Rectal smooth muscle tissue (tissue), 1 donor: ENCODE data around the gene CECR2.

ENCODE experiments used
- H3K27ac ChIP-seq: one replicate; pipeline ENCODE4 v1.7.0; 2013; ENCODE audit warnings: low read depth, low read length, inconsistent platforms
- H3K27me3 ChIP-seq: one replicate; pipeline ENCODE4 v1.7.0; 2013; ENCODE audit warnings: low read length; ENCODE audit not compliant: control insufficient read depth, insufficient read depth
- H3K36me3 ChIP-seq: one replicate; pipeline ENCODE4 v1.7.0; 2013; ENCODE audit warnings: low read length; ENCODE audit not compliant: control insufficient read depth, insufficient read depth
- H3K4me1 ChIP-seq: one replicate; pipeline ENCODE4 v1.7.0; 2013; ENCODE audit warnings: low read length; ENCODE audit not compliant: control insufficient read depth, insufficient read depth
- H3K4me3 ChIP-seq: one replicate; pipeline ENCODE4 v1.7.0; 2013; ENCODE audit warnings: low read length
- H3K9ac ChIP-seq: one replicate; pipeline ENCODE4 v1.7.0; 2013; ENCODE audit warnings: low read length

Gene CECR2

DNA sequence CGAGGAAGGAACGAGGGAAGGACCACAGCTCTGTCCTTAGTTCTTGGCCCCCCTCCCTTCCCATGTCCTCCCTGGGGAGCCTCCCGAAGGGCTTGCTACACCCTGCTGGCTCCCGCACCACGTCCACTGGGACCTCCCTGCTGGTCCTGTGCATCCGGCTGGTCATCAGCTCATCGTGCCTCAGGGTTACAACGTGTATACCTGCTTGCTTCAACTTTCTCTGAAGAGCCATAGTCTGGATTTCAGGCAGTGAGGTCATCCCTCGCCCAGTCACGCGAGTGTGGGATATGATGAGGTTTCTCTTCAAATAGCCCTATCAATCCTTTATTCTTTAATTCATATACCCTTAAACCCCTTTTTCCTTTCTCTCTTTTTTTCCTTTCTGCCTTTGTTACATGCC, 21.5 kb upstream of the CECR2 start:
- no peaks in the 10 kb centered on the region for H3K27me3 ChIP-seq
- H3K36me3 ChIP-seq, result no peaks in the 10 kb centered on the region
- H3K4me3 ChIP-seq, result no peak overlapping the region
- H3K27ac ChIP-seq, result no peak overlapping the region
- H3K9ac ChIP-seq, result no peak overlapping the region
- H3K4me1 ChIP-seq, result no peaks in the 10 kb centered on the region

GRCh38 chr22:17348464-17349103, 20.7 kb upstream of the CECR2 start:
- Histone ChIP-seq H3K27ac (no peak overlapping the region), H3K36me3 (no peaks in the 10 kb centered on the region), H3K4me3 (no peak overlapping the region), H3K4me1 (no peaks in the 10 kb centered on the region), H3K27me3 (no peaks in the 10 kb centered on the region), H3K9ac (no peak overlapping the region)

DNA sequence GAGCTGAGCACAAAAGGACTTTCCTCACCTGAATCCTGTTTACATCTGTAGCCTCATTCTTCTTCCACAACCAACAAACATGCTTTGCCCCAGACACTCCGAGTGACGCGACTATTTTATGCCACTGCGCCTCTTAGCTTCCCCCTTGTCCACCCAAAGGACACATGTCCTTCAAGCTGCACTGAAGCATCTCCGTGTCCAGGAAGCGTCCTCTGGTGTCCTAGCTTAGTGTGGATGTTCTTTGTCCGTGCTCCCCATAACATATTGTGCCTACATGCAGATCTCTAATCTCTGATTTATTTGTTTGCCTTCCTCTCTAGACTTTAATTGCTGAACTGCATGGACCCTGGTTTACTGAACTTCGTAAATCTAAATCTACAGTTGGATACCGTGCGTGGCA, 20.1 kb upstream of the CECR2 start:
- no peaks in the 10 kb centered on the region for H3K27me3 ChIP-seq
- no peaks in the 10 kb centered on the region for H3K4me1 ChIP-seq
- no peak overlapping the region for H3K9ac ChIP-seq
- H3K4me3 ChIP-seq, result no peak overlapping the region
- H3K36me3 ChIP-seq, result no peaks in the 10 kb centered on the region
- H3K27ac ChIP-seq, result no peak overlapping the region

DNA sequence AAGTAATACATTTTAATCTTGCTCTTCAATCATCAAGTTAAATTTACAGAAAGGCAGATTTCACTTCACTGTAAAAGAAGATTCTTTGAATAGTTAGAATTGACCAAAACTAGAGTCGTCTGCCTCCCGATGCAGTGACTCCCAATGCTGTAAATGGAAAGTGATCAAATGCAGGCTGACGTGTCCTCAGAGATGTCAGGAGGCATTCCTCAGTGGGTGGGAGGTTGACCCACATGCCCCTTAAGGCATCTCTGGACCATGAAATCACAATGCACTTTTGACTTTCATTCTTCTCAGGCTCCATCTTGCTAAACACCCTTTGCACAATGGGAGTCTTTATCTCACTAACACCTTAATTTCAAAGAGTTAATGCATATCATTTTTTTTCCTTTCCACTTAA, 19.0 kb upstream of the CECR2 start:
- no peak overlapping the region for H3K4me3 ChIP-seq
- no peaks in the 10 kb centered on the region for H3K36me3 ChIP-seq
- H3K4me1 ChIP-seq, result no peaks in the 10 kb centered on the region
- H3K9ac ChIP-seq, result no peak overlapping the region
- H3K27ac ChIP-seq, result no peak overlapping the region
- H3K27me3 ChIP-seq, result no peaks in the 10 kb centered on the region

GRCh38 chr22:17352798-17353197, 16.5 kb upstream of the CECR2 start:
- Histone ChIP-seq H3K27ac (no peak overlapping the region), H3K27me3 (no peaks in the 10 kb centered on the region), H3K9ac (no peak overlapping the region), H3K36me3 (no peaks in the 10 kb centered on the region), H3K4me3 (no peak overlapping the region), H3K4me1 (no peaks in the 10 kb centered on the region)

- H3K9ac ChIP-seq, result no peak overlapping the region
- no peaks in the 10 kb centered on the region for H3K27me3 ChIP-seq
- H3K27ac ChIP-seq, result no peak overlapping the region
- no peak overlapping the region for H3K4me3 ChIP-seq
- H3K4me1 ChIP-seq, result no peaks in the 10 kb centered on the region
- no peaks in the 10 kb centered on the region for H3K36me3 ChIP-seq
Observed at GRCh38 chr22:17357688-17358087, 11.6 kb upstream of the CECR2 start.

DNA sequence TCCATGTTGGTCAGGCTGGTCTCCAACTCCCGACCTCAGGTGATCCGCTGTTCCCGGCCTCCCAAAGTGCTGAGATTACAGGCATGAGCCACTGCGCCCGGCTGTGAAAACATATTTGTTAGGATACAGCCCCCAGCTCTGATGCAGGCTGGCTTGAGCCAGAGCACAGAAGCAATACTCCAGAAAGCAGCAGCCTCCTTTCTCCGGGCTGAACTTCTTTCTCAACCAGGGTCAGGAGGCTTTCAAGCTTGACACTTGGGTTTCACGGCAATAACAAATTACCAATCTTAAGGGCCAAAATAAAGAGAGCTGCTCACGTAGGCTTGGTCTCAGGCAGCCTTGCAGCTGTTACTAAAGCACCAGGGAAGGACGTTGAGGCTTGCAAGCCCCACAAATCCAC, 10.8 kb upstream of the CECR2 start:
- H3K4me1 ChIP-seq, result no peaks in the 10 kb centered on the region
- no peak overlapping the region for H3K9ac ChIP-seq
- no peak overlapping the region for H3K4me3 ChIP-seq
- H3K27ac ChIP-seq, result no peak overlapping the region
- no peaks in the 10 kb centered on the region for H3K36me3 ChIP-seq
- no peaks in the 10 kb centered on the region for H3K27me3 ChIP-seq

DNA sequence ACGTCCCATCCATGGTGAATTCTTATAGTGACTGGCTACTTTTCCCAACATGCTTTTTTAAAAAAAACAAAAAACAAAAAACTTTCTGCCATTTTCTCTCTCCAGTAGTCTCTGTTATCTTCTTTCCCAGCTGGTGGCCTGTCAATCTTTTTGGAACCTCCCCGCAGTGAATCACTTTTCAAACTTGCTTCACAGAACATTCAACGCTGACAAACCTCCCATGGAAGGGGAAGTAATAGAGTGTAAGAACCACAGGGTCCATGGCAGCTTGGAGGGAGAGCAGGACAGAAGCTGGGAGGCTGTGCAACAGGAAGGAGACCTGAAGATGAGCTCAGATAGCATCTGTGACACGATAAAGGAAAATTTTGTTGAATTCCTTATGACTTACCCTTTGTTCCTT, 9.8 kb upstream of the CECR2 start:
- no peaks in the 10 kb centered on the region for H3K36me3 ChIP-seq
- no peaks in the 10 kb centered on the region for H3K4me1 ChIP-seq
- no peak overlapping the region for H3K4me3 ChIP-seq
- no peak overlapping the region for H3K9ac ChIP-seq
- no peak overlapping the region for H3K27ac ChIP-seq
- no peaks in the 10 kb centered on the region for H3K27me3 ChIP-seq

DNA sequence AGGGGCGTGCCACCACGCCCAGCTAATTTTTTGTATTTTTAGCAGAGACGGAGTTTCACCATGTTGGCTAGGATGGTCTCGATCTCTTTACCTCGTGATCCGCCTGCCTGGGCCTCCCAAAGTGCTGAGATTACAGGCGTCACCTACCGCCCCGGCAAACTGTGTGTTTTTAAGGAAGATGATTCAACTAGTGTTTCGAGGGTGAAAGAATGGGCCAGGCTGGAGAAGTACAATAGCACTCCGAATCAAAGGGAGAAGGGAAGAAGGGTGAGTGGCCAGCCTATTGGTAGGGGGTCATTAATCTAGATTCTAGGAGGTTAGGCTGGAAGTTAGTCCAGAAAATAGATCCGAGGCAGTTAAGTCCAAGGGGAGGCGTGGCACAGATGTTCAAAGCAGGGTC, 2.9 kb upstream of the CECR2 start:
- Histone ChIP-seq H3K9ac (no peak overlapping the region), H3K27ac (no peak overlapping the region), H3K36me3 (no peaks in the 10 kb centered on the region), H3K4me1 (no peaks in the 10 kb centered on the region), H3K27me3 (peaks cover 14% of the 10 kb centered on the region), H3K4me3 (no peak overlapping the region)

DNA sequence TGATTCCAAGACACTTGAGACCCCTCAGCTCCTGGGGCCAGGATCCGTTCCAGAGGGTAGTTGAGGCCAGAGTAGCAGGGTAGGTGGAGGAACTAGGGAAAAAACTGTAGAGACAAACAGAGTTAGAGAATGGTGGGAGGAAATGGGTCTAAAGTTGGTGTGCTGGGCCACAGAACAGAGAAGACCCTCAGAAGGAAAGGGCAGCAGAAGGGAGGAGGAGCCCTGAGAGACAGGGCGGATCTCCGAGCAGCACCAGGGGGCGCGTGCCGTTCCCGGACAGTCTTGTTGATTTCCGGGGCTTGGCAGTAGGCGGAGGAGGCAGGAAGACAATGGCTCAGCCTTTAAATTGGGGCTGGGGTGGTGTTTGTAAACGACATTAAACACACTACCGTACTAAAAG, 2.4 kb upstream of the CECR2 start:
- no peak overlapping the region for H3K4me3 ChIP-seq
- no peak overlapping the region for H3K27ac ChIP-seq
- H3K9ac ChIP-seq, result no peak overlapping the region
- no peaks in the 10 kb centered on the region for H3K4me1 ChIP-seq
- peaks cover 14% of the 10 kb centered on the region for H3K27me3 ChIP-seq
- no peaks in the 10 kb centered on the region for H3K36me3 ChIP-seq

- Histone ChIP-seq H3K36me3 (no peaks in the 10 kb centered on the region), H3K4me1 (no peaks in the 10 kb centered on the region), H3K27ac (no peak overlapping the region), H3K27me3 (peaks cover 14% of the 10 kb centered on the region), H3K4me3 (peak overlapping the region; percentile 57), H3K9ac (no peak overlapping the region)
Observed at GRCh38 chr22:17368144-17368543, 1.1 kb upstream of the CECR2 start.

GRCh38 chr22:17368554-17369438, 464 bp upstream of the CECR2 start:
- Histone ChIP-seq H3K27me3 (peaks cover 14% of the 10 kb centered on the region), H3K4me3 (peak overlapping the region; percentile 57), H3K4me1 (no peaks in the 10 kb centered on the region), H3K27ac (peak overlapping the region; percentile 32), H3K9ac (no peak overlapping the region), H3K36me3 (no peaks in the 10 kb centered on the region)
